ENCODE data around the gene FALEC. TPM values are rescaled to one million over a fixed set of nuclear protein-coding genes. Genes with fewer than 3 reads are reported as not detected.

The FALEC gene
- total RNA-seq, 1 experiment from 2014 or later = not detected

DNA sequence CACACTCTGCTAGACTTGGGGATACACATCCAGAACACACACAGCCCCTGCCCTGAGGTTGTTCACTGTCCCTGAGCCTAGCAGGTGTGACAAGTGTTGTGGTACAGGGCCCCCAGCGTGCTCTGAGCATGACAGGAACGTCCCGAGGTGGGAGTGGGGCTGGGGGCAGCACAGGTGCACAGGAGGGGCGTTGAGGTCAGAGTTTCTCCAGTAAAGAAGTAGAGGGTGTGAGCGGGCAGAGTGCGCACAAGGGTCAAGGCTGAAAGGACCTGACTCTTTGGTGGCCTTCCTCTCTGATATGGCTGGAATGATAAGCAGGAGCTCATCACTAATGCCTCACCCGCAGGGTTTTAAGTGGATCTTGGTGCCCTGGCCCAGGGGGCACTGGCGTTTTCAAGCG is 1.3 kb upstream of the FALEC start:
- Histone ChIP-seq H3K4me1 (ENCODE audit: insufficient read depth, low read length, poor library complexity, severe bottlenecking) (no peaks in the 10 kb centered on the region), H3K9me3 (ENCODE audit: low read depth, low read length, poor library complexity, severe bottlenecking) (no peaks in the 10 kb centered on the region), H3K27ac (ENCODE audit: low read depth, low read length, poor library complexity, severe bottlenecking) (no peak overlapping the region), H3K4me3 (ENCODE audit: low read depth, low read length, poor library complexity, severe bottlenecking) (no peak overlapping the region), H3K27me3 (replicated peaks; ENCODE audit: insufficient read depth, low read depth, low read length, poor library complexity) (no peaks in the 10 kb centered on the region), H3K36me3 (ENCODE audit: insufficient read depth, low read length, poor library complexity, severe bottlenecking) (peaks cover 4% of the 10 kb centered on the region)
- POLR2A ChIA-PET (ENCODE audit: low non-redundant PET) = no interaction called here
- no peak for TF ChIP-seq CTCF (conservative IDR thresholded peaks at IDR 0.05; ENCODE audit: low read depth, low read length)
- no peak for TF ChIP-seq EZH2 (IDR thresholded peaks at IDR 0.05; ENCODE audit: borderline replicate concordance, low read depth, low read length, poor library complexity, severe bottlenecking)
- no TSS peak for BruUV-seq (replicated peaks)
- CTCF ChIA-PET = no interaction called here
- intact Hi-C loops (cut with micrococcal nuclease; ENCODE audit: unreplicated experiment) = no loop called here
- DNase-seq (ENCODE audit: low spot score) = no peak

DNA sequence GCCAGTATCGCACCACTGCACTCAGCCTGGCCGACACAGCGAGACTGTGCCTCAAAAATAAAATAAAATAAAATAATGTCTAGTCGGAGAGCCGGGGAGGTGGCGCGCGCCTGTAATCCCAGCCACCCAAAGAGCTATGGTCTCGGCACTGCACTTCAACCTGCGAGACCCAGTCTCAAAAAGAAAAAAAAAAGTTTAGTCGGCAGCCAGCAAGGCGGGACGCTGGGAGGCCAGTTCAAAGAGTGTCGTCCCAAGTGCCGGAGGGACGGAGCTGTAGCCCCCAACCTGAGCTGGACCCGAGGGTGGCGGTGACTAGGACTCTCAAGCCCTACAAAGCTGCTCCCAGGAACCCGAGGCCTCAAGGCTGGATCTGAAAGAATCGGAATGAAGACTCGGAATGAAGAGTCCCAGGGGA is 632 bp upstream of the FALEC start:
- Histone ChIP-seq H3K36me3 (ENCODE audit: insufficient read depth, low read length, poor library complexity, severe bottlenecking) (peaks cover 4% of the 10 kb centered on the region), H3K27ac (ENCODE audit: low read depth, low read length, poor library complexity, severe bottlenecking) (peak overlapping the region; percentile 52), H3K4me3 (ENCODE audit: low read depth, low read length, poor library complexity, severe bottlenecking) (peak overlapping the region; percentile 52), H3K9me3 (ENCODE audit: low read depth, low read length, poor library complexity, severe bottlenecking) (no peaks in the 10 kb centered on the region), H3K27me3 (replicated peaks; ENCODE audit: insufficient read depth, low read depth, low read length, poor library complexity) (no peaks in the 10 kb centered on the region), H3K4me1 (ENCODE audit: insufficient read depth, low read length, poor library complexity, severe bottlenecking) (no peaks in the 10 kb centered on the region)
- CTCF ChIA-PET = interaction anchor here (1.6 kb wide), 1 partner anchor 18 kb away, joined by 6 read pairs; no protein-coding TSS in a partner anchor
- intact Hi-C loops (cut with micrococcal nuclease; ENCODE audit: unreplicated experiment) = no loop called here
- no peak for DNase-seq (ENCODE audit: low spot score)
- TSS peak; percentile 83 for BruUV-seq (replicated peaks)
- TF ChIP-seq EZH2 (IDR thresholded peaks at IDR 0.05; ENCODE audit: borderline replicate concordance, low read depth, low read length, poor library complexity, severe bottlenecking) = no peak
- no peak for TF ChIP-seq CTCF (conservative IDR thresholded peaks at IDR 0.05; ENCODE audit: low read depth, low read length)
- POLR2A ChIA-PET (ENCODE audit: low non-redundant PET) = interaction anchor here (0.5 kb wide), 1 partner anchor 33 kb away, joined by 3 read pairs; no protein-coding TSS in a partner anchor

DNA sequence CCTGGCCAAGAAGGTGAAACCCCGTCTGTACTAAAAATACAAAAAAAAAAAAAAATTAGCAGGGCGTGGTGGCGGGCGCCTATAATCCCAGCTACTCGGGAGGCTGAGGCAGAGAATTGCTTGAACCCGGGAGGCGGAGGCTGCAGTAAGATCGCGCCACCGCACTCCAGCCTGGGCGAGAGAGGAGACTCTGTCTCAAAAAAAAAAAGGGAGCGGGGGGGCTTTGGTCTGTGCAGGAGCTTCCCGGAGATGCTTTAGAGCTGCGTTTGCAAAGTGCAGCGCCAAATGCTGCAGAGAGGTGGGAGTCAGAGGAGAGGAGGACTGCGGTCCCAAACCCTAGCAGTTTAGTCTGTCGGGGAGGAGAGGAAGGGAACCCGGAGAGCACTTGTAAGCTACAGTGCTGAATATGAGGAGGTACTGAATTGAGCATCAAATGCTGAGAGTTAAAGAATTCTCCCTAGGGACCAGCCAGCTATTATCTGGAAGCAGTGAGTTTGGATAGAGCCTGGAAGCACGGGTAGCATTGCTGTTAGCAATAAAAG is 569 bp downstream of the FALEC start:
- Histone ChIP-seq H3K27ac (ENCODE audit: low read depth, low read length, poor library complexity, severe bottlenecking) (no peak overlapping the region), H3K27me3 (replicated peaks; ENCODE audit: insufficient read depth, low read depth, low read length, poor library complexity) (no peaks in the 10 kb centered on the region), H3K4me1 (ENCODE audit: insufficient read depth, low read length, poor library complexity, severe bottlenecking) (no peaks in the 10 kb centered on the region), H3K9me3 (ENCODE audit: low read depth, low read length, poor library complexity, severe bottlenecking) (no peaks in the 10 kb centered on the region), H3K4me3 (ENCODE audit: low read depth, low read length, poor library complexity, severe bottlenecking) (peak overlapping the region; percentile 52), H3K36me3 (ENCODE audit: insufficient read depth, low read length, poor library complexity, severe bottlenecking) (peaks cover 4% of the 10 kb centered on the region)
- CTCF ChIA-PET = interaction anchor here (0.6 to 1.6 kb wide), 3 partner anchors 17 to 267 kb away, joined by 3 to 6 read pairs (median 6); no protein-coding TSS in a partner anchor
- DNase-seq (ENCODE audit: low spot score) = peak; percentile 57
- TF ChIP-seq CTCF (conservative IDR thresholded peaks at IDR 0.05; ENCODE audit: low read depth, low read length) = no peak
- no peak for TF ChIP-seq EZH2 (IDR thresholded peaks at IDR 0.05; ENCODE audit: borderline replicate concordance, low read depth, low read length, poor library complexity, severe bottlenecking)
- POLR2A ChIA-PET (ENCODE audit: low non-redundant PET) = interaction anchor here (0.5 to 0.7 kb wide), 3 partner anchors 10 to 150 kb away, joined by 3 to 5 read pairs (median 4); no protein-coding TSS in a partner anchor
- no TSS peak for BruUV-seq (replicated peaks)
- intact Hi-C loops (cut with micrococcal nuclease; ENCODE audit: unreplicated experiment) = no loop called here
